Tibial artery (tissue), 4 donors: ENCODE results near the gene RFC4.

Experiments
- DNase-seq, 2 donors: peaks; one replicate each; pipeline ENCODE4 v3.0.0-alpha.2; 2019
- H3K27ac ChIP-seq, 2 donors: fragments of 200-600 bp; sonication (generic) in 1 of 2; 1 replicate in 1 of 2; 2 replicates in 1 of 2; pipeline ENCODE4 v1.5.1; 2018 to 2019; ENCODE audit warnings: mild to moderate bottlenecking in 1 of 2
- H3K27me3 ChIP-seq, 2 donors: fragments of 200-600 bp; sonication (generic) in 1 of 2; one replicate each; pipeline versions ENCODE4 v1.5.1 to v1.6.0; 2016 to 2019
- H3K36me3 ChIP-seq, 3 donors: fragments of 200-600 bp; sonication (generic) in 2 of 3; one replicate each; pipeline ENCODE4 v1.5.1; 2016 to 2019; ENCODE audit warnings: mild to moderate bottlenecking in 2 of 3
- H3K4me1 ChIP-seq, 4 donors: fragments of 200-600 bp; sonication (generic) in 2 of 4; 1 replicate in 3 of 4; 2 replicates in 1 of 4; pipeline ENCODE4 v1.5.1; 2016 to 2019
- H3K4me3 ChIP-seq, 2 donors: fragments of 200-600 bp; sonication (generic) in 1 of 2; 1 replicate in 1 of 2; 2 replicates in 1 of 2; pipeline ENCODE4 v1.5.1; 2018 to 2019; ENCODE audit warnings: mild to moderate bottlenecking in 2 of 2
- H3K9me3 ChIP-seq, 3 donors: fragments of 200-600 bp; sonication (generic) in 1 of 3; one replicate each; pipeline ENCODE4 v1.5.1; 2016 to 2019
- intact Hi-C: fragments of 100-400 bp; cut with DNase I; formaldehyde crosslinking; loops from one replicate; pipeline ENCODE4 v1.15.0; 2023; ENCODE audit warnings: low total_unique reads
- TF ChIP-seq, protein P1 (sequence below), 2 experiments: fragments of 200-600 bp in 1 of 2; fragments of 450-650 bp in 1 of 2; IDR thresholded peaks; one replicate each; pipeline ENCODE4 v1.5.1; 2017 to 2019; ENCODE audit warnings: antibody characterized with exemption in 2 of 2, mild to moderate bottlenecking in 1 of 2, moderate library complexity in 1 of 2

Gene RFC4

DNA sequence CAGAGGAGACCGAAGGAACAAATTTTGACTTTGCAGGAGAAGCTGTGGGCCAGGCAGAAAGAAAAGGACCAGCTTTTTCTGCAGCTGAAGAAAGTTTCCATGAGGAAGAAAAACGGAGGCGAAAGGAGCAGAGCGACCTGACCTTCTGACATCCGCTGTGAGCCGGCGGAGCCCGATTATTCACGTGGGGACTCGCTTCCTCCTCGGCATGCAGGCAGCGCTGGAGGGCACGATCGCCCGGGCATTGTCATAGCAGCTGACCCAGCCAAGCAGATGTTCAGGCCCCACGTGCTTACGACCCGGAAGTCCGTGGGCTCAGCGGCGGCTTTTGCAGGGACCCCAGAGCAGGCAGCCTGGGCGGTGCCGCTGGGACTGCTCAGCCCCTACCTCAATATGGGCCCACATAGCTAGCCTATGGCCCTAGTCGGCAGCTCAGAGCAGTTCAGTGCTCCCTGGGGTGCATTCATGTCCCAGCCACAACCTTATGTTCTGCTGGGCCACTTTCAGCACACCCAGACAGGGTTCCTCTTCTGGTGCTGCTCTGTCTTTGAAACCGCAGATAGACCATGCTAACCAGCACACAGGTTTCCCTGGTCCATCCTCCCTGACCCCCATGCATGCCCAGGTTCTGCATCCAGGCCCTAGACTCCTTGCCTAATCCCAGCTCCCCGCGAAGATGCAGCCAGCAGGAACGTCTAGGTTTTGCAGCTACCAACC is 33.4 kb downstream of the RFC4 start:
- H3K4me3 ChIP-seq = peak overlapping the region; percentile 49 to 58
- H3K36me3 ChIP-seq = no peaks in the 10 kb centered on the region
- DNase-seq = peak; percentile 78 to 86
- H3K9me3 ChIP-seq = no peaks in the 10 kb centered on the region
- H3K27ac ChIP-seq = peak overlapping the region; percentile 37 to 54
- H3K27me3 ChIP-seq = no peaks in the 10 kb centered on the region
- intact Hi-C loops = no loop called here
- TF ChIP-seq, protein P1, sequence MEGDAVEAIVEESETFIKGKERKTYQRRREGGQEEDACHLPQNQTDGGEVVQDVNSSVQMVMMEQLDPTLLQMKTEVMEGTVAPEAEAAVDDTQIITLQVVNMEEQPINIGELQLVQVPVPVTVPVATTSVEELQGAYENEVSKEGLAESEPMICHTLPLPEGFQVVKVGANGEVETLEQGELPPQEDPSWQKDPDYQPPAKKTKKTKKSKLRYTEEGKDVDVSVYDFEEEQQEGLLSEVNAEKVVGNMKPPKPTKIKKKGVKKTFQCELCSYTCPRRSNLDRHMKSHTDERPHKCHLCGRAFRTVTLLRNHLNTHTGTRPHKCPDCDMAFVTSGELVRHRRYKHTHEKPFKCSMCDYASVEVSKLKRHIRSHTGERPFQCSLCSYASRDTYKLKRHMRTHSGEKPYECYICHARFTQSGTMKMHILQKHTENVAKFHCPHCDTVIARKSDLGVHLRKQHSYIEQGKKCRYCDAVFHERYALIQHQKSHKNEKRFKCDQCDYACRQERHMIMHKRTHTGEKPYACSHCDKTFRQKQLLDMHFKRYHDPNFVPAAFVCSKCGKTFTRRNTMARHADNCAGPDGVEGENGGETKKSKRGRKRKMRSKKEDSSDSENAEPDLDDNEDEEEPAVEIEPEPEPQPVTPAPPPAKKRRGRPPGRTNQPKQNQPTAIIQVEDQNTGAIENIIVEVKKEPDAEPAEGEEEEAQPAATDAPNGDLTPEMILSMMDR (IDR thresholded peaks at IDR 0.05) = no peak
- H3K4me1 ChIP-seq = peaks cover 0 to 14% (median 5%) of the 10 kb centered on the region in 4 donors

DNA sequence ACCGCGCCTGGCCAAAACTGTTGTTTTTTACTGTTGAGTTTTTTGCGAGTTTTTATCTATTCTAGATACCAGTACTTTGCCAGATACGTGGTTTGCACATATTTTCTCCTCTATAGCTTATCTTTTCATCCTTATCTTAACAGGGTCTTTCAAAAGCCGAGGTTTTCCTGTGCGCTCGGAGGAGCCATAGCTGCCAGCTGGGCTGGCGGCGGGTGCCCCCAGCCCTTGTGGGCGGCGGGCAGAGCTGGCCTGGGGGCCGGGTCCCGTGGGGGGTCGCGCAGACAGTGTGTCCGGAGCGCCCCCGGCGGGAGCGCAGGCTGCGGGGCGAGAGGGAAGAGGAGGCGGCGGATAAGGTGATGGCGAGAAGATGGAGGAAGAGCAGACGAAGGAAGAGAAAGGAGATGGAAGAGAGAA is 34.0 kb downstream of the RFC4 start:
- Histone ChIP-seq H3K4me3 (peak overlapping the region; percentile 49 to 58), H3K36me3 (no peaks in the 10 kb centered on the region), H3K27me3 (no peaks in the 10 kb centered on the region), H3K9me3 (no peaks in the 10 kb centered on the region), H3K27ac (peak overlapping the region; percentile 37 to 54), H3K4me1 (peaks cover 0 to 14% (median 5%) of the 10 kb centered on the region in 4 donors)
- TF ChIP-seq, protein P1 (IDR thresholded peaks at IDR 0.05) = no peak
- intact Hi-C loops = no loop called here
- DNase-seq = no peak

DNA sequence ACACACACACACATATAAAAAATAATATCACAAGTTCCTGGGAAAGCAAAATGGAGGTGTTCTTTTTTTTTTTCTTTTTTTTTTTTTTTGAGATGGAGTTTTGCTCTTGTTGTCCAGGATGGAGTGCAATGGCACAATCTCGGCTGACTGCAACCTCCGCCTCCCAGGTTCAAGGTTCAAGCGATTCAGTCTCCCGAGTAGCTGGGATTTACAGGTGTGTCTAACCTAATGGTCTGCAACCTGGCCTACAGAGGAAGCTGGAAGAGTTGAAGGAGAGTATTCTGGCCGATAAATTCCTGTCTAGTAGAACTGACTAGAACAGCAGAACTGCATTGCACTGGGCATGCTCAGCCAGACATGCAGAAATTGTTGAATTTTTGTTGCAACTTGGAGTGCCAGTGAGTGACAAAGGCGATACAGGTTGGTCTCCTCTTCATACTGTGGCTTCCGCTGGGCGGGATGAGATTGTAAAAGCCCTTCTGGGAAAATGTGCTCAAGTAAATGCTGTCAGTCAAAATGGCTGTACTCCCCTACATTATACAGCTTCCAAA is 45.3 kb downstream of the RFC4 start:
- no peaks in the 10 kb centered on the region for H3K27me3 ChIP-seq
- no peaks in the 10 kb centered on the region for H3K9me3 ChIP-seq
- no peak for DNase-seq
- H3K4me1 ChIP-seq = no peaks in the 10 kb centered on the region
- TF ChIP-seq, protein P1 (IDR thresholded peaks at IDR 0.05) = no peak
- intact Hi-C loops = no loop called here
- no peak overlapping the region for H3K27ac ChIP-seq
- no peak overlapping the region for H3K4me3 ChIP-seq
- H3K36me3 ChIP-seq = no peaks in the 10 kb centered on the region

DNA sequence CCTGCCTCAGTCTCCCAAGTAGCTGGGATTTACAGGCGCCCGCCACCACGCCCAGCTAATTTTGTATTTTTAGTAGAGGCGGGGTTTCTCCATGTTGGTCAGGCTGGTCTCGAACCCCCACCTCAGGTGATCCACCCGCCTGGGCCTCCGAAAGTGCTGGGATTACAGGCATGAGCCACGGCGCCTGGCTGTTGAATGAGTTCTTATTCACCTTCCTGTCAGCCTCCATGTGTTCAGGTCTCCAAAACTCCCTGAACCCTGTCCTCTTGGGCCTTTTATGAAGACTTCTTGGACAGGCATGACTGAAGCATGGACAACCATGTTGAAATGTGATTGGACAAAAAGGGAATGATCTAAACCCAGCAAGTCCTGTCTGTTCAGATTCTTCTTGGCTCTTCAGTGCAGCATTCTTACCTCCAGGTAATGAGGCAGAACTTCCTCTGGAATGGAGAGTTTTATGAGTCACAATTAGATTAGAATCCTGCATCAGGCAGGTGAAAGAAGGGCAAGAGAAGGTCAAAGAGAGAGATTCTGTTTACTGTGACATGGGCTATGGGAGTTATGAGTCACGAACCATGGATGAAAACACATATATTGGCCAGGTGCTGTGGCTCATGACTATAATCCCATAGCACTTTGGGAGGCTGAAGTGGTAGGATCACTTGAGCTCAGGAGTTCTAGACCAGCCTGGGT is 46.0 kb downstream of the RFC4 start:
- Histone ChIP-seq H3K27me3 (no peaks in the 10 kb centered on the region), H3K4me3 (no peak overlapping the region), H3K9me3 (no peaks in the 10 kb centered on the region), H3K36me3 (no peaks in the 10 kb centered on the region), H3K27ac (no peak overlapping the region), H3K4me1 (no peaks in the 10 kb centered on the region)
- intact Hi-C loops = no loop called here
- TF ChIP-seq, protein P1 (IDR thresholded peaks at IDR 0.05) = no peak
- DNase-seq = no peak

DNA sequence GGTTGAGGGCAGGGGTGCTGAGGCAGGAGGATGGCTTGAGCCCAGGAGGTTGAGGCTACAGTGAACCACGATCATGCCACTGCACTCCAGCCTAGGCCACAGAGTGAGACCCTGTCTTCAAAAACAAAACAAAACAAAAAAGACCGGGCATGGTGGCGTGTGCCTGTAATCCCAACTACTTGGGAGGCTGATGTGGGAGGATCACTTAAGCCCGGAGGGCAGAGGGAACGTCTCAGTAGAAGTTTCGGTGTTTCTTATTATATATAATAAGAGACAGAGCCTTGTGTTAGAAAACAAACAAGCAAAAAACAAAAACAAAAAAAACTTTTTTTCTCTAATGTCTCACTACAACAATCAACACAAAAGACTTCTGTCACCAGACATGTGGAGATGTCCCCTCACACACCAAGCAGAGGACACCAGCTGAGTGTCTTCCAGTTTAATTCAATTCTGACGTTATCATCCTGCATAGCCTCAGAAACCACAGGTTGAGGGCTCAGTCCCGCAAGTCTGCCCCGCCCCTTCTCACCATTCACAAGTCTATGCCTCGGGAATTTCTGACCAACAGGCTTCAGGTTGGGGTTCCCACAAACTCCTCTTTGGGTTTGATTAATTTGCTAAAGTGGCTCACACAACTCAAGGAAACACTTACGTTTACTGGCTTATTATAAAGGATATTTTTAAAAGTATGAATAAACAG is 46.9 kb downstream of the RFC4 start:
- H3K4me1 ChIP-seq = no peaks in the 10 kb centered on the region
- TF ChIP-seq, protein P1 (IDR thresholded peaks at IDR 0.05) = no peak
- intact Hi-C loops = no loop called here
- H3K36me3 ChIP-seq = no peaks in the 10 kb centered on the region
- H3K4me3 ChIP-seq = no peak overlapping the region
- H3K9me3 ChIP-seq = no peaks in the 10 kb centered on the region
- no peak overlapping the region for H3K27ac ChIP-seq
- DNase-seq = no peak
- H3K27me3 ChIP-seq = no peaks in the 10 kb centered on the region
